H9 (cell line): ENCODE results near the gene PTBP3. TPM values are rescaled to one million over a fixed set of nuclear protein-coding genes. Genes with fewer than 3 reads are reported as not detected.

Experiments
- DNase-seq: peaks from one replicate; pipeline ENCODE4 v3.0.0-alpha.2; 2017
- H2AFZ ChIP-seq: one replicate; pipeline ENCODE4 v1.6.1; 2013; ENCODE audit warnings: mild to moderate bottlenecking, low read length, control low read depth, moderate library complexity
- H2AK5ac ChIP-seq: 2 replicates; pipeline ENCODE4 v1.6.1; 2013; ENCODE audit warnings: low read length, control low read depth, mixed read lengths; ENCODE audit not compliant: insufficient read length
- H2BK120ac ChIP-seq: one replicate; pipeline ENCODE4 v1.6.1; 2013; ENCODE audit warnings: low read depth, mild to moderate bottlenecking, low read length, control low read depth, inconsistent platforms; ENCODE audit not compliant: poor library complexity, severe bottlenecking
- H2BK12ac ChIP-seq: 2 replicates; pipeline ENCODE4 v1.6.1; 2013; ENCODE audit warnings: low read length, control low read depth, mixed read lengths, low read depth; ENCODE audit not compliant: insufficient read length
- H2BK15ac ChIP-seq: 2 replicates; pipeline ENCODE4 v1.6.1; 2013; ENCODE audit warnings: low read depth, low read length, control low read depth
- H2BK20ac ChIP-seq: one replicate; pipeline ENCODE4 v1.6.1; 2013; ENCODE audit warnings: low read depth, mild to moderate bottlenecking, low read length, control low read depth, inconsistent platforms; ENCODE audit not compliant: poor library complexity, severe bottlenecking
- H2BK5ac ChIP-seq: 2 replicates; pipeline ENCODE4 v1.6.1; 2013; ENCODE audit warnings: low read length, control low read depth, mixed read lengths; ENCODE audit not compliant: insufficient read length
- H3K14ac ChIP-seq: 2 replicates; pipeline ENCODE4 v1.6.1; 2013; ENCODE audit warnings: low read length, control low read depth; ENCODE audit not compliant: insufficient read depth
- H3K18ac ChIP-seq: 2 replicates; pipeline ENCODE4 v1.6.1; 2013; ENCODE audit warnings: low read depth, mild to moderate bottlenecking, mixed read lengths, low read length, control low read depth; ENCODE audit not compliant: insufficient read length
- H3K23ac ChIP-seq: 2 replicates; pipeline ENCODE4 v1.6.1; 2013; ENCODE audit warnings: low read length, control low read depth, mixed read lengths, low read depth; ENCODE audit not compliant: insufficient read length
- H3K23me2 ChIP-seq: 2 replicates; pipeline ENCODE4 v1.6.1; 2013; ENCODE audit warnings: low read depth, mild to moderate bottlenecking, mixed read lengths, low read length, control low read depth; ENCODE audit not compliant: insufficient read length, poor library complexity, severe bottlenecking
- H3K27ac ChIP-seq: 2 replicates; pipeline ENCODE4 v1.5.1; 2013; ENCODE audit warnings: low read length, control low read depth, mixed read lengths, low read depth; ENCODE audit not compliant: insufficient read length
- H3K27me3 ChIP-seq: 2 replicates; pipeline ENCODE4 v1.6.1; 2013; ENCODE audit warnings: low read length, control low read depth, inconsistent platforms; ENCODE audit not compliant: insufficient read depth
- H3K4ac ChIP-seq: 2 replicates; pipeline ENCODE4 v1.6.1; 2013; ENCODE audit warnings: low read depth, mild to moderate bottlenecking, control low read depth, inconsistent platforms, low read length, moderate library complexity
- H3K4me1 ChIP-seq: 2 replicates; pipeline ENCODE4 v1.6.1; 2013; ENCODE audit warnings: low read length, control low read depth, inconsistent platforms; ENCODE audit not compliant: insufficient read depth
- H3K4me2 ChIP-seq: 2 replicates; pipeline ENCODE4 v1.6.1; 2013; ENCODE audit warnings: low read length, control low read depth, mixed read lengths; ENCODE audit not compliant: insufficient read length, insufficient read depth
- H3K56ac ChIP-seq: 2 replicates; pipeline ENCODE4 v1.6.1; 2013; ENCODE audit warnings: low read depth, mild to moderate bottlenecking, mixed read lengths, low read length, control low read depth; ENCODE audit not compliant: insufficient read length
- H3K79me1 ChIP-seq: 2 replicates; pipeline ENCODE4 v1.6.1; 2013; ENCODE audit warnings: low read depth, mild to moderate bottlenecking, moderate library complexity, low read length, control low read depth, inconsistent platforms; ENCODE audit not compliant: insufficient read depth, poor library complexity, severe bottlenecking
- H3K79me2 ChIP-seq: 2 replicates; pipeline ENCODE4 v1.6.1; 2013; ENCODE audit warnings: low read length, control low read depth, inconsistent platforms; ENCODE audit not compliant: insufficient read depth
- H3K9ac ChIP-seq: 2 replicates; pipeline ENCODE4 v1.6.1; 2013; ENCODE audit warnings: low read length, control low read depth, mixed read lengths; ENCODE audit not compliant: insufficient read length; ENCODE audit errors: extremely low read depth
- H3K9me3 ChIP-seq: one replicate; pipeline ENCODE4 v1.6.1; 2013; ENCODE audit warnings: low read depth, low read length, inconsistent platforms; ENCODE audit not compliant: control insufficient read depth
- H3T11ph ChIP-seq: one replicate; pipeline ENCODE4 v1.6.1; 2013; ENCODE audit warnings: mild to moderate bottlenecking, low read length, control low read depth, inconsistent platforms
- H4K20me1 ChIP-seq: one replicate; pipeline ENCODE4 v1.6.1; 2013; ENCODE audit not compliant: control insufficient read depth, insufficient read length, insufficient read depth
- H4K5ac ChIP-seq: 2 replicates; pipeline ENCODE4 v1.6.1; 2013; ENCODE audit warnings: low read depth, mild to moderate bottlenecking, mixed read lengths, low read length, control low read depth; ENCODE audit not compliant: insufficient read length
- H4K8ac ChIP-seq: replicated peaks from 2 replicates; pipeline ENCODE4 v1.6.1; 2013; ENCODE audit warnings: low read length, control low read depth, mixed read lengths, low read depth; ENCODE audit not compliant: insufficient read length
- H4K91ac ChIP-seq: 2 replicates; pipeline ENCODE4 v1.6.1; 2013; ENCODE audit warnings: low read depth, mild to moderate bottlenecking, moderate library complexity, mixed read lengths, low read length, control low read depth; ENCODE audit not compliant: insufficient read length
- H3K27ac Mint-ChIP-seq, 3 experiments: 2 replicates in 2 of 3; 3 replicates in 1 of 3; pipeline ENCODE4 v1.8.0; 2020 to 2021; ENCODE audit warnings: mixed read lengths in 3 of 3, mild to moderate bottlenecking in 1 of 3, moderate library complexity in 1 of 3
- H3K27me3 Mint-ChIP-seq: 2 replicates; pipeline ENCODE4 v1.8.0; 2021; ENCODE audit warnings: low read depth, mild to moderate bottlenecking, moderate library complexity, mixed read lengths
- H3K36me3 Mint-ChIP-seq, 3 experiments: 2 replicates in 2 of 3; 3 replicates in 1 of 3; pipeline ENCODE4 v1.8.0; 2020 to 2021; ENCODE audit warnings: low read depth in 3 of 3, mixed read lengths in 3 of 3; ENCODE audit not compliant: insufficient read depth in 1 of 3
- H3K4me1 Mint-ChIP-seq, 2 experiments: 2 replicates each; pipeline ENCODE4 v1.8.0; 2020; ENCODE audit warnings: mixed read lengths in 2 of 2
- H3K4me3 Mint-ChIP-seq, 2 experiments: 2 replicates in 1 of 2; 3 replicates in 1 of 2; pipeline ENCODE4 v1.8.0; 2020 to 2021; ENCODE audit warnings: mild to moderate bottlenecking in 2 of 2, mixed read lengths in 2 of 2, moderate library complexity in 1 of 2
- H3K9me3 Mint-ChIP-seq, 2 experiments: 2 replicates in 1 of 2; 3 replicates in 1 of 2; pipeline ENCODE4 v1.8.0; 2020; ENCODE audit warnings: mild to moderate bottlenecking in 2 of 2, mixed read lengths in 2 of 2, moderate library complexity in 1 of 2
- WGBS: extraction: QIAGEN DNeasy Blood & Tissue Kit; methylation state at CpG from one replicate; pipeline ENCODE4 v1.1.7; 2013; ENCODE audit warnings: missing lambda C conversion rate, low lambda C conversion rate, mixed read lengths; ENCODE audit not compliant: insufficient read length; ENCODE audit errors: extremely low coverage; 5-methylcytosine and 5-hydroxymethylcytosine counted together
- total RNA-seq: library from RNA; stranded (reverse); gene quantifications from 2 replicates; pipeline ENCODE4 v1.2.1, GENCODE V29; 2021
- TF ChIP-seq, protein P1 (sequence below): fragments of 200-600 bp; sonication (generic); conservative IDR thresholded peaks from 3 replicates; pipeline ENCODE4 v1.8.0; 2021; ENCODE audit warnings: antibody characterized with exemption, mild to moderate bottlenecking

PTBP3 gene
- total RNA-seq, 1 experiment from 2014 or later, result 89.5 TPM

DNA sequence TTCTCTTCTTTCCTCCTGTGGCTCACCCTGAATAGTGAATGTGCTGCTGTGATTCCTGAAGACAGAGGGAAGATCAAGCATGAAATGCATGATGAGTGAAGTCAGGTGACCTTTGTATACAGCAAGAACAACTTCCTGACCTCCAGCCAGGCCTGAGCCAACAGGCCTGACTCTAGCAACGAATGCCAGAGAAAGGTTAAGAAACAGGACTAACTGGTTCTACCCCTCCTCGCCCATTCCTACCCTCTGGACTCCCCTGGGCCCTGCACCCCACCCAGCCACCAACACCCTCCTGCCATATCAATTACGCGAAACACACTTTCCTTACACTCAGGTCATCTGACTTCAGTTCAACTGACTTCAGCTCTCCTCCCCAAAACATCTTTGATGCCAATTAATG is 163.2 kb downstream of the PTBP3 start:
- Histone ChIP-seq H4K5ac (no peak overlapping the region), H2AFZ (no peak overlapping the region), H3K14ac (no peak overlapping the region; the same call in 1 of the 2 replicates), H3K23ac (no peak overlapping the region), H3K4ac (no peak overlapping the region), H3K18ac (no peak overlapping the region), H2BK5ac (no peak overlapping the region), H2BK120ac (no peak overlapping the region), H2BK20ac (no peak overlapping the region), H3T11ph (no peak overlapping the region), H2AK5ac (no peak overlapping the region), H4K8ac (no peak overlapping the region), H3K4me1 (peaks cover 13% of the 10 kb centered on the region; the same call in 1 of the 2 replicates), H3K27me3 (no peaks in the 10 kb centered on the region), H3K23me2 (peaks cover 4% of the 10 kb centered on the region), H4K91ac (no peak overlapping the region), H3K56ac (no peak overlapping the region), H2BK12ac (no peak overlapping the region), H2BK15ac (no peak overlapping the region), H3K27ac (no peak overlapping the region), H3K9ac (no peak overlapping the region), H4K20me1 (no peaks in the 10 kb centered on the region), H3K79me2 (no peaks in the 10 kb centered on the region), H3K4me2 (no peak overlapping the region), H3K9me3 (no peaks in the 10 kb centered on the region), H3K79me1 (no peaks in the 10 kb centered on the region)
- WGBS, result no CpG with 5 or more reads among the region's 4 CpGs
- peak overlapping the region in 1 of 3 experiments; percentile 61; a peak in 1 of 7 replicates for H3K27ac Mint-ChIP-seq
- H3K27me3 Mint-ChIP-seq, result peaks cover 16% of the 10 kb centered on the region
- no peaks in the 10 kb centered on the region; a peak in 2 of 7 replicates for H3K36me3 Mint-ChIP-seq
- peaks cover 37 to 44% of the 10 kb centered on the region in 2 experiments for H3K4me1 Mint-ChIP-seq
- DNase-seq, result no peak
- no peaks in the 10 kb centered on the region for H3K9me3 Mint-ChIP-seq
- TF ChIP-seq, protein P1, sequence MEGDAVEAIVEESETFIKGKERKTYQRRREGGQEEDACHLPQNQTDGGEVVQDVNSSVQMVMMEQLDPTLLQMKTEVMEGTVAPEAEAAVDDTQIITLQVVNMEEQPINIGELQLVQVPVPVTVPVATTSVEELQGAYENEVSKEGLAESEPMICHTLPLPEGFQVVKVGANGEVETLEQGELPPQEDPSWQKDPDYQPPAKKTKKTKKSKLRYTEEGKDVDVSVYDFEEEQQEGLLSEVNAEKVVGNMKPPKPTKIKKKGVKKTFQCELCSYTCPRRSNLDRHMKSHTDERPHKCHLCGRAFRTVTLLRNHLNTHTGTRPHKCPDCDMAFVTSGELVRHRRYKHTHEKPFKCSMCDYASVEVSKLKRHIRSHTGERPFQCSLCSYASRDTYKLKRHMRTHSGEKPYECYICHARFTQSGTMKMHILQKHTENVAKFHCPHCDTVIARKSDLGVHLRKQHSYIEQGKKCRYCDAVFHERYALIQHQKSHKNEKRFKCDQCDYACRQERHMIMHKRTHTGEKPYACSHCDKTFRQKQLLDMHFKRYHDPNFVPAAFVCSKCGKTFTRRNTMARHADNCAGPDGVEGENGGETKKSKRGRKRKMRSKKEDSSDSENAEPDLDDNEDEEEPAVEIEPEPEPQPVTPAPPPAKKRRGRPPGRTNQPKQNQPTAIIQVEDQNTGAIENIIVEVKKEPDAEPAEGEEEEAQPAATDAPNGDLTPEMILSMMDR, result no peak
- peak overlapping the region in 1 of 2 experiments; percentile 22; a peak in 2 of 5 replicates for H3K4me3 Mint-ChIP-seq
